HG03378 (cell line): ENCODE measurements around the gene FAM222B.
"Not testable (repeated sequence)": the region's sequence is repeated elsewhere in the genome, so short reads cannot be mapped to it uniquely, and the experiment has no call there.

Source experiments
- ATAC-seq: cut with Tn5 transposase; IDR thresholded peaks from one replicate; pipeline ENCODE4 v1.9.1; 2021; ENCODE audit warnings: mild to moderate bottlenecking, moderate library complexity; ENCODE audit not compliant: unreplicated experiment

The FAM222B gene

DNA sequence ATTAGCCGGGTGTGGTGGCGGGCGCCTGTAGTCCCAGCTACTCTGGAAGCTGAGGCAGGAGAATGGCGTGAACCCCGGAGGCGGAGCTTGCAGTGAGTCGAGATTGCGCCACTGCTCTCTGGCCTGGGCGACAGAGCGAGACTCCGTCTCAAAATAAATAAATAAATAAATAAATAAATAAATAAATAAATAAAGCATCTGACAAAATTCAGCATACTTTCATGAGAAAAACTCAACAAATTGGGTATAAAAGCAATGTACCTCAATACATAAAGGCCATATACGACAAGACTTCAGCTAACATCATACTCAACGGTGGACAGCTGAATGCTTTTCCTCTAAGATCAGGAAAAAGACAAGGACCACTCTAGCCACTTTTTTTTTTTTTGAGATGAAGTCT, 63.0 kb downstream of the FAM222B start:
- not testable (repeated sequence) for ATAC-seq

DNA sequence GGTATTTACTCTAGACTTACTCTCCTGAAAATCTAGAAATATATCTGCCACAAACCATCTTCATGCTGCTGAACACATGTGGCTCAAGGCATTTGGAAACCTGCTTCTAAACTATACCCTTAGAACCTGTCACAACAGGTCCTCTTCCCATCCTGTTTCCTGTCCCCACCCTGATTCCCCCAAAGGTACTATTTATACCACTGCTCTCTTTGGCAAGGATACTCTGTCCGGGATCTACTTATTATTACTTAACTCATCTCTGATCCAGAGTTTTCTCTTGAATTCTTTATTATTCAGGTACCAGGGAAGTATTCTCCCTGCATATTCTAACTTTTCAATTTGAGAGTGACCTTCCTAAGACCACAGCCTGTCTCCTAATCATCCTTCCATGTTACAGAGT, 65.4 kb downstream of the FAM222B start:
- no peak for ATAC-seq

DNA sequence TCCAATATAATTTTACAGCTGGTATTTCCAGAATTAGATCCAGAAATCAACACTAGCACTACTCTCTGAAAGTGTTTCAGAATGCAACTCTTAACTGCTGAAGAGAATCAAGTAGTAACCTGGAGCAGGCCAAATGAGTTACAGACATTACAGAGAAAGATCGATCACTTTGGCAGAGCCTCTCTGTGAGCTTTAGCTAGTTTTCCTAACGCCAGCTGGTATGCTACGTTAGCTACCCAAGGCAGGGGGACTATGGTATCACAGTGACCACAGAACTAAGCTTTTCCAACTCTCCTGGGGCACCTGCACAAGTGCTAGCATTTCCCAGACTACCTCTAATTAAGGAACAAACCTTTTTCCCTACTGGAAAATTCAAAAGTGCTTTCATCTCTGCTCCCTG, 68.4 kb downstream of the FAM222B start:
- no peak for ATAC-seq

DNA sequence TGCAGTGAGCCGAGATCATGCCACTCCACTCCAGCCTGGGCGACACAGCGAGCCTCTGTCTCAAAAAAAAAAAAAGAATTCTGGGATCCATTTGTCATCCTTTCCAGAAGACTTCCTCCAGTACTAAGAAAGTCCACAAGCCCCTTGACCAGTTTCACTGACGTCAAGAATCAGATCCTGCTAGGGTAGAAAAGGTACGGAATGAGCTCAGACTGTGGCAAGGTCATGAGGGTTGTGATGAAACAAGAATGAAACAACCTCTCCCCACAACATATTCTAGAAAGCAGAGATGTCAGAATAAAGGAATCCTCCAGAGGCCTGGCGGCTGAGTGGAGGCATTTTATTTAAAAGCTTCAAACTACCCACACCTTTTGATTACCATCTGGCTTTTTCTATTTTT, 68.9 kb downstream of the FAM222B start:
- no peak for ATAC-seq

DNA sequence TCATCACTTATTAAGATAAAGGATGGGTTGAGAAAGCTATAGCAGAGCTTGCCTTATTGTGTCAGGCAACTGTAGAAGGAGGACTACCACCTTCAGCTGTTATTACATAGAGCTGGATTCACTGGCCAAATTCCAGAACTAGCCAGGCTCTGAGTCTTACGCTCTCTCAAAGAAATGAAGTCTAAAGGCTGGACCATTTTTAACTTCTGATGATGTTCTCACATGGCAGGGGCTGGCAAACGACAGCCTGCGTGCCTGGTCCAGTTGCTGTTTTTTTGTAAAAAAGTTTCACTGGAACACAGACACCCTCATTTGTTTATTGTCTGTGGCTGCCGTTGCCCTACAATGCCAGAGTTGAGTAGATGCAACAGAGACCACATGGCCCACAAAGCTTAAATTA, 77.6 kb downstream of the FAM222B start:
- ATAC-seq: no peak

DNA sequence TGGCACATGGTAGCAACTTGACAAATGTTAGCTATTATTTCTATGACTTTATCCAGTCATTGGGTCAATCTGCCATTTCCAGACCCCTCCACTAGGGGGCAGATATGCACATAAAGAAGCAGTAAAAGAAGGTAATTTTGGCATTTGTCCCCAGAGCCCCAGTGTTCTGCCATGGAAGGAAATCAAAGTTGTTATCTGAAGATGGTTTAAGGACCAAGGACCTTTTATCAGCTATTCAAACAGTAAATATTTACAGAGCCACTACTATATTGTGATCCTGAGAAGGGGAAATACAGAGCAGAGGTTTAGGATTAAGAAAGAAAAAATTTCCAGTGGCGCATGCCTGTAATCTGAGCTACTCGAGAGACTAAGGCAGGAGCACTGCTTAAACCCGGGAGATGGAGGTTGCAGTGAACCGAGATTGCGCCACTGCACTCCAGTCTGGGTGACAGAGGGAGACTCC, 78.8 kb downstream of the FAM222B start:
- no peak for ATAC-seq

DNA sequence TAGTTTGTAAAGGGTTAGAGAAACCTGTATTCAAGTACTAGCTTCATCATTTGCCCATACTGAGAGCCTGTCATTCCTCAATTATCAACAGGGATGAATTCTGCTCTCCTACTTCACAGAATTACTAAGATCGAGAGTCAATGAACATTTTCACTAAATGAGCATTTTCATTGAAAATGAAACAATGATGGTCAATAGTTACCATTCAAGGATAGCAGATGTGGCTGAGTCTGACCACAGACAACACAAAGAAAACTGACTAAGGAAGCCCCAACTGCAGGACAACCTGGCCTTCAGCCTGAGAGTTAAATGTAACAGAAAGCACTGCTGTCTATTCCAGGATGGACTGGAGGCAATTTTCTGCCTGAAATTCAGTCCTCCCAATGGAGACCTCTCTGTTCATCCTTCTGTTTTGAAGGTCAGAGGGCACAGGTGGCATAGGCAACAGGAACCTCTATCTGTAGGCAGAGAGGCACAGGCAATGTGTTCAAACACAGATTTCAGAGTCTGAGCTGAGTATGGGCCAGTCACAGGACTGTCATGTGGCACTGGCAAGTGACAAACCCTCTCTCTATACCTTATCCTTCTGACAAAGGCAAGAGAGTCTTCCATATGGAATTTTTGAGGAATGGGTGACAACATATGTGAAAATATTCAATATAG, 79.3 kb downstream of the FAM222B start:
- no peak for ATAC-seq

DNA sequence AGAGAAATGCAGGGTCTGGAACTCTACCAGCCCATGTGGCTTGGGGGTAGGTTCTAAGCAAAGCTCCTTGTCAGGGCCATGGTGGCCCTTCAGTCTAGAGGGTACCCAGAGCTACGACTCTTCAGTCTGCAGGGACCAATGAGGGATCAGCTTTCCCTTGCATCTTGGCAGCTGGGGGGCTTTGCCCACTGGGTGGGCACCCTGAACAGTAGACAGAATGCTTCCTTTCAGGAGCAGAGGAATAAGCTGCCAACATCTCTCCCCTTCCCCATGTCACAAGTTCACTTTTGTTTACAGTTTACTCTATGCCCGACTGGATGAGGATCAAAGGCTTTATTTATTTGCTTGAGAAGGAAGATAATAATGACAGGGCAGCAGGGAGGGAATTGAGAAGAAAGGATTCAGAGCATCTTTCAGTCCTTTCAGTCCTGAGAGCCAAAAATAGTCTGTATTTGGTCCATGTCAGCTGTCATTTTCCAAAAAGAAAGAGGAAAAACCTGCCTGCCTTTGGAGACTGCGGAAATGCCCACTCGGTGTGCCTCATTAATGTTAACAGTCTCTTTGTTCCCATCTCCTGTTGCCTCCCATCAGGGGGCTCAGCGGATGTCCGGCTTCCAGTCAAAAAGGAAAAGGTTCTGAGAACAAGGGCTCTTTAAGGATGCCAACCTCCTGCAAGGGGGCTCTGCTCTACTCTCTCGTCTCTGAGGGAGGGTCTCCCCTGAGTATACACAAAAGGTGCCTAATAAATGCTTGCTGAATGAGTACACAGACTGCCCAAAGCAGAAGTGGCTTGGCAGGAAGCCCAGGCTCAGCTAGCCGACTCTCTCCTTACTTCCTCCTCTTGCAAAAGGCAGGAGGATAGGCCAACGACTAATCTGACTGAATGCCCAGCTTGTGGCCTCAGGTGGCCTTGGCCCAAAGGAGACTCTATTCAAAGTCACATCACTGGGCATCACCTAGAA, 81.7 kb downstream of the FAM222B start:
- ATAC-seq: no peak

DNA sequence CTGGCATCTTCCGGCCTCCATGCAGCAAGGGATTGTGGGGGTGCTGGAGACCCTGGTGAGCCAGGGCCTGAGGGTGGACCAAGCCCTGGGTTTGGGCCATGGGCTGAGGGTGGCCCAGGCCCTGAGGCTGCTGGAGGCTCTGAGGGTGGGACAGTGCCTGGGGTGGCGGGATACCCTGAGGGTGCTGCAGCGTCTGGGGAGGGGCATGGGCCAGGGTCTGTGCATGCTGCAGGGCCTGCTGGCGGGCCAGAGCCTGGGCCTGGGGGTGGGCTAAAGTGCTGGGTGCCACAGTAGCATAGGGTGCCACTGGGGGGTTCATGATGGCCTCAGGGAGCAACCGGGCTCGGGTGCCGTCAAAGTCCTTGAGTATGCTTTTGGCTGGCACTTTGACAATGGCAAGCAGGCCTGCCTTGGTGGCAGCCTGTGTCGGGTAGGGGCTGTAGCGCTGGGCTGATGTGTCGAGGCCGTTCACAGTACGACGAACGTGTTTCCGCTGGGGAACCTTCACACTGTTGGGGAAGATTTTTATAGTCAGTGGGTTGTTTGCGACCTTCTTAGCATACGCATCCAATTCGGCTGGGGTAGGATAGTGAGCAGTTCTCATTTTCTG, 83.2 kb downstream of the FAM222B start:
- no peak for ATAC-seq

DNA sequence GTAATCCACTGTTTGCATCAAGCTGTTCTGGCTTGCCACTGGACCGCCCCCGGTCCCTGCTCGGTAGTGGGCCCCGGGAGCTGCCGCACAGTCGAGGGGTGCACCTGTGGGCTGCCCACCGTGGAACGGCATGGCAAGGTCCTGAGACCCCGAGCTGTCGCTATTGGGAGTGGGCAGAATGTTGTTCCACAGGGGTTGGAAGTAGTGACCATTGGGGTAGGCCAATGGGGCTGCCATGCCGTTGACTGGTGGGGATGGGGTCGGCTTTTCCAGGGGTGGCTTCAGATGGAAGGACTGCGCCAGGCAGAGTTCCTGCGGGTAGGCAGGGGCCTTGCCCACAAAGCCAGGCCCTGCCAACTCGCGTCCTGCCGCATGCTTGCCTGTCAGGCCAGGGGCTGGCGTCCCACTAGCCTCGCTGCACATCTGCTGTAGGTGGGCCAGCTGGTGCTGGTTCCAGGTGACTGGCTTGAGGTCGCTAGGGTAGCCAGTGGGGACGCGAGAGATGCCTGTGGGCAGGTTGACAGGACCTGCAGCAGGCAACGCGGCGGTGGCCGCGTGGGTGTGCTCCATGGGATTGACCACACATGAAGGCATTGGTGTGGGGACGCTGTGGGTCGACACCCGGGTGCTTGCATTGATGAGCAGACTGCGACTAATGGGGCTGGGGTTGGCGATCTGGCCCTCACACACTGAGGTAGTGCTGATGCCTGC, 84.0 kb downstream of the FAM222B start:
- ATAC-seq: no peak

DNA sequence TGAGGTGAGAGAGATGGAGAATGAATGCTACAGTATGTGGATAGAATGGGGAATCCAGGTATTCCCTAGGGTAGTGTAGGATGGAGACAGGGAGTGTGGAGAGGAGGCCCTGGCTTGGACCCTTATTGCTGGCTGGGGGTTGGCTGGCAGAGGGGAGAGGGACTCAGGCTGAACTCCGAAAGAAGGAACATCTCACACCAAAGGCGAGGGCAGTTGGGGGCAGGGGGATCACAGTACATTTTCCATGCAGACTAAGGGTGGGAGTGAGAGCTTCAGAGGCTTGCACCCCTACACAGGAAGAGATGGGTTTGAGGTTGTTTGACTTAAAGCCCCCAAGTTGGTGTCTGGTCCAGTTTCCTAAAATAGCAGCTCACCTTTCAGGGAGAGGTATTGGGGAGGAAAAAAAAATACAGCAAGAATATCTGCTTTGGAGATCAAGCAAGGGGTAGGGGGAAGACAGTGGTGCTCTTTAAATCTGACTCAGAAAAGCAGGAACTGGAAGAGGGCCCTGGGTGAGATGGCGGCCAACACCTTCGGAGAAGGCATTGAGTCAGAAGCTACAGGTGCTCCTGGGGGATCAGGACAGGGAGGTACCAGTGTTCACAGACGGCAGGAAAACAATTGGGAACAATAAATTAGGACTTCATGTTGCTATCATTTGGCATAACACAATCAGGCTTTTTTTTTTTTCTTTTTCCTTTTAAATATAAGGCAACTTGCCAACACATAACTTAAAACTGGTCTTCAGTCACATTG, 86.4 kb downstream of the FAM222B start:
- ATAC-seq: no peak

DNA sequence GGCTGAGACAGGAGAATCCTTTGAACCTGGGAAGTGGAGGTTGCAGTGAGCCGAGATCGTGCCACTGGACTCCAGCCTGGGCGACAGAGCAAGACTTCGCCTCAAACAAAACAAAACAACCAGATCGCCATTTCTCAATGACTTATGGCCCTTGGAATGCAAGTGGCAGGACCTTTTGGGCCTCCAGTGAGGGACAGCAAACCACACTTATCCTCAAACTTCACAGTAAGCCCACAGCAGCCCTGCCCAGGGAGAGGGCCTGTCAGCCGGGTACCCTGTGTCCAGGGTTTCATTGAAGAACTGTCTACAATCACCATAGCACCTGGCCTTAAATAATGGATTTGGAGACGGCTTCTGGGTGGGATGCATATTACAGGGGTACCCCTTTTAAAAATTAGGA, 87.1 kb downstream of the FAM222B start:
- no peak for ATAC-seq

DNA sequence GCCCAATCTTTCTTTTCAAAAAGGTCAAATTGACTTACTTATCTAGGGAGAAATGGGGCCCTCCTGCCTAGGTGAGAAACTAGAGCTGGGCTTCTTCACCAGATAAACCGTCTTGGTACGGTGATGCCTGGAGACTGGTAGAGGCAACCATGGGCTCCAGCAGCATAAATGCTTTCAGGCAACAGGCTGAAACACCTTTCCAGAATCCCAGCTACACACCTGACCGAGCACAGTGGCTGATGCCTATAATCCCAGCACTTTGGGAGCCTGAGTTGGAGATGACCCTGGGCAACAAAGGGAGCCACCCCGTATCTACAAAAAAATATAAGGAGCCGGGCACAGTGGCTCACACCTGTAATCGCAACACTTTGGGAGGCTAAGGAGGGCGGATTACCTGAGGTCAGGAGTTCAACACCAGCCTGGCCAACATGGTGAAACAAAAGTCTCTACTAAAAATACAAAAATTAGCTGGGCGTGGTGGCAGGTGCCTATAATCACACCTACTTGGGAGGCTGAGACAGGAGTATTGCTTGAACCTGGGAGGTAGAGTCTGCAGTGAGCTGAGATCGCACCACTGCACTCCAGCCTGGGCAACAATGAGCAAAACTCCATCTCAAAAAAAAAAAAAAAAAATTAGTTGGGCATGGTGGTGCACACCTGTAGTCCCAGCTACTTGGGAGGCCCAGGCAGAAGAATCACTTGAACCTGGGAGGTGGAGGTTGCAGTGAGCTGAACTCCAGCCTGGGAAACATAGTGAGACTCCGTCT, 90.8 kb downstream of the FAM222B start:
- no peak for ATAC-seq

DNA sequence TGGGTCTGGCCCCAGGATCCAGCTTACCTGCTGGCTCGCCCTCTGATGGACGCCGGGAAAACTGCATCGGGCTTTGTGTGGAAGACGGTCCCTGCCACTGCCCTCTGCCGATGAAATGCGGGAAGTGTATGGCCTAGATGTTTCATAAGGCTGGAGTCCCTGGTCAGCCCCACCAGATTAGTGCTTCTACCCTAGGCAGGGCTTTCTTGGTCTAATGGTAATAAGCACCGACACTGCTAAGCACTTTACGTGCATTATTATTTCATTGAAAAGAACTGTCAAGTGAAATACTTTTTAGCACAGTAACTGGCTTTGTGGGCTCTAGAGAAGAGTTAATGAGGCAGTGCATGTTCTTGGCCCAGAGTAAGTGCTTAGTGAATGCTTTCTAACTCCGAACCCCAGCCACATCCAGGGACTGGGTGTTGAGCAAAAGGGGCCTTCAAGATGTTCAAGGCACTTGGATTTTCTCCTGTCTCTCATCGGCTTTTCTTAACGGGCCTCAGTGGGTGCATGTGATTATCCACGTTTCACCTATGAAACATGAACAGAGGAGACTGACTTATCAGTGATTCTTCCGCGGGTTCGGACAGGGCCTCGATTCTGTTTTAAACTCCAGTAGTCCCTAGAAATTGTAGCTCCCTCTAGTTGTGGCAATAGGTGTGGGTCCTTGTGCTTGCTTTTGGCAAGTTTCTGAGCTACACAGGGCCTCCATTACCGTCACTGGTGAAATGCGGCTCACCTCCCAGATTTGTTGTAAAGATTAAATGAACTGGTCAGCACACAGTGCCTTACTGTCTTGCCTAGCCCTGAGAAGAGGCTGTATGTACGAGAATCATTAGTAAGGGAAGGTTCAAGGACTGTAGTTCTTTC, 92.2 kb downstream of the FAM222B start:
- peak; percentile 70 for ATAC-seq

DNA sequence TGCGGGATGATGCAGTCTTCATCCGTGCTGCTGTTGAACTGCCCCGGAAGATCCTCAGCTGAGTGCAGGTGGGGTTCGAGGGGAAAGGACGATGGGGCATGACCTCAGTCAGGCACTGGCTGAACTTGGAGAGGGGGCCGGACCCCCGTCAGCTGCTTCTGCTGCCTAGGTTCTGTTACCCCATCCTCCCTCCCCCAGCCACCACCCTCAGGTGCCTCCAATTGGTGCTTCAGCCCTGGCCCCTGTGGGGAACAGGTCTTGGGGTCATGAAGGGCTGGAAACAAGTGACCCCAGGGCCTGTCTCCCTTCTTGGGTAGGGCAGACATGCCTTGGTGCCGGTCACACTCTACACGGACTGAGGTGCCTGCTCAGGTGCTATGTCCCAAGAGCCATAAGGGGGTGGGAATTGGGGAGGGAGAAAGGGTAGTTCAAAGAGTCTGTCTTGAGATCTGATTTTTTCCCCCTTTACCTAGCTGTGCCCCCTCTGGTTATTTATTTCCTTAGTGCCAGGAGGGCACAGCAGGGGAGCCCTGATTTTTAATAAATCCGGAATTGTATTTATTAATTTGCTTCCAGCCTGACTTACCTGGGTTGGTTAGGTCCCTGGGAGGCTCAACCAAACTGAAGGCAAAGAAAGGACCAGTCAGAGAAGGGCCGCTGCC, 92.9 kb downstream of the FAM222B start:
- no peak for ATAC-seq

DNA sequence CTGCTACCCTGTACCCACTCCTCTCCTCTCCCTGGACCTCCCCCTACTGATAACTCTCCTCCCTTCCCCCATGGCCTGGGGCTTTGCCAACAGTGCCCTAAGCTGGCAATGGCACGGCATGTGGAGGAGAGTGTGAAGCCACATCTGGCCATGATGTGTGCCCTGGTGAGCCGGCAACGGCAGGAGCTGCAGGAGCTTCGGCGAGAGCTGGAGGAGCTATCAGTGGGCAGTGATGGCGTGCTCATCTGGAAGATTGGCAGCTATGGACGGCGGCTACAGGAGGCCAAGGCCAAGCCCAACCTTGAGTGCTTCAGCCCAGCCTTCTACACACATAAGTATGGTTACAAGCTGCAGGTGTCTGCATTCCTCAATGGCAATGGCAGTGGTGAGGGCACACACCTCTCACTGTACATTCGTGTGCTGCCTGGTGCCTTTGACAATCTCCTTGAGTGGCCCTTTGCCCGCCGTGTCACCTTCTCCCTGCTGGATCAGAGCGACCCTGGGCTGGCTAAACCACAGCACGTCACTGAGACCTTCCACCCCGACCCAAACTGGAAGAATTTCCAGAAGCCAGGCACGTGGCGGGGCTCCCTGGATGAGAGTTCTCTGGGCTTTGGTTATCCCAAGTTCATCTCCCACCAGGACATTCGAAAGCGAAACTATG, 93.6 kb downstream of the FAM222B start:
- ATAC-seq: no peak
